H9 (cell line): ENCODE data around the gene IRF2BP1. TPM values are rescaled to one million over a fixed set of nuclear protein-coding genes. Genes with fewer than 3 reads are reported as not detected.

Experiments
- DNase-seq: peaks from one replicate; pipeline ENCODE4 v3.0.0-alpha.2; 2017
- H2AFZ ChIP-seq: one replicate; pipeline ENCODE4 v1.6.1; 2013; ENCODE audit warnings: mild to moderate bottlenecking, low read length, control low read depth, moderate library complexity
- H2AK5ac ChIP-seq: 2 replicates; pipeline ENCODE4 v1.6.1; 2013; ENCODE audit warnings: low read length, control low read depth, mixed read lengths; ENCODE audit not compliant: insufficient read length
- H2BK120ac ChIP-seq: one replicate; pipeline ENCODE4 v1.6.1; 2013; ENCODE audit warnings: low read depth, mild to moderate bottlenecking, low read length, control low read depth, inconsistent platforms; ENCODE audit not compliant: poor library complexity, severe bottlenecking
- H2BK12ac ChIP-seq: 2 replicates; pipeline ENCODE4 v1.6.1; 2013; ENCODE audit warnings: low read length, control low read depth, mixed read lengths, low read depth; ENCODE audit not compliant: insufficient read length
- H2BK15ac ChIP-seq: 2 replicates; pipeline ENCODE4 v1.6.1; 2013; ENCODE audit warnings: low read depth, low read length, control low read depth
- H2BK20ac ChIP-seq: one replicate; pipeline ENCODE4 v1.6.1; 2013; ENCODE audit warnings: low read depth, mild to moderate bottlenecking, low read length, control low read depth, inconsistent platforms; ENCODE audit not compliant: poor library complexity, severe bottlenecking
- H2BK5ac ChIP-seq: 2 replicates; pipeline ENCODE4 v1.6.1; 2013; ENCODE audit warnings: low read length, control low read depth, mixed read lengths; ENCODE audit not compliant: insufficient read length
- H3K14ac ChIP-seq: 2 replicates; pipeline ENCODE4 v1.6.1; 2013; ENCODE audit warnings: low read length, control low read depth; ENCODE audit not compliant: insufficient read depth
- H3K18ac ChIP-seq: 2 replicates; pipeline ENCODE4 v1.6.1; 2013; ENCODE audit warnings: low read depth, mild to moderate bottlenecking, mixed read lengths, low read length, control low read depth; ENCODE audit not compliant: insufficient read length
- H3K23ac ChIP-seq: 2 replicates; pipeline ENCODE4 v1.6.1; 2013; ENCODE audit warnings: low read length, control low read depth, mixed read lengths, low read depth; ENCODE audit not compliant: insufficient read length
- H3K23me2 ChIP-seq: 2 replicates; pipeline ENCODE4 v1.6.1; 2013; ENCODE audit warnings: low read depth, mild to moderate bottlenecking, mixed read lengths, low read length, control low read depth; ENCODE audit not compliant: insufficient read length, poor library complexity, severe bottlenecking
- H3K27ac ChIP-seq: 2 replicates; pipeline ENCODE4 v1.5.1; 2013; ENCODE audit warnings: low read length, control low read depth, mixed read lengths, low read depth; ENCODE audit not compliant: insufficient read length
- H3K27me3 ChIP-seq: 2 replicates; pipeline ENCODE4 v1.6.1; 2013; ENCODE audit warnings: low read length, control low read depth, inconsistent platforms; ENCODE audit not compliant: insufficient read depth
- H3K4ac ChIP-seq: 2 replicates; pipeline ENCODE4 v1.6.1; 2013; ENCODE audit warnings: low read depth, mild to moderate bottlenecking, control low read depth, inconsistent platforms, low read length, moderate library complexity
- H3K4me1 ChIP-seq: 2 replicates; pipeline ENCODE4 v1.6.1; 2013; ENCODE audit warnings: low read length, control low read depth, inconsistent platforms; ENCODE audit not compliant: insufficient read depth
- H3K4me2 ChIP-seq: 2 replicates; pipeline ENCODE4 v1.6.1; 2013; ENCODE audit warnings: low read length, control low read depth, mixed read lengths; ENCODE audit not compliant: insufficient read length, insufficient read depth
- H3K56ac ChIP-seq: 2 replicates; pipeline ENCODE4 v1.6.1; 2013; ENCODE audit warnings: low read depth, mild to moderate bottlenecking, mixed read lengths, low read length, control low read depth; ENCODE audit not compliant: insufficient read length
- H3K79me1 ChIP-seq: 2 replicates; pipeline ENCODE4 v1.6.1; 2013; ENCODE audit warnings: low read depth, mild to moderate bottlenecking, moderate library complexity, low read length, control low read depth, inconsistent platforms; ENCODE audit not compliant: insufficient read depth, poor library complexity, severe bottlenecking
- H3K79me2 ChIP-seq: 2 replicates; pipeline ENCODE4 v1.6.1; 2013; ENCODE audit warnings: low read length, control low read depth, inconsistent platforms; ENCODE audit not compliant: insufficient read depth
- H3K9ac ChIP-seq: 2 replicates; pipeline ENCODE4 v1.6.1; 2013; ENCODE audit warnings: low read length, control low read depth, mixed read lengths; ENCODE audit not compliant: insufficient read length; ENCODE audit errors: extremely low read depth
- H3K9me3 ChIP-seq: one replicate; pipeline ENCODE4 v1.6.1; 2013; ENCODE audit warnings: low read depth, low read length, inconsistent platforms; ENCODE audit not compliant: control insufficient read depth
- H3T11ph ChIP-seq: one replicate; pipeline ENCODE4 v1.6.1; 2013; ENCODE audit warnings: mild to moderate bottlenecking, low read length, control low read depth, inconsistent platforms
- H4K20me1 ChIP-seq: one replicate; pipeline ENCODE4 v1.6.1; 2013; ENCODE audit not compliant: control insufficient read depth, insufficient read length, insufficient read depth
- H4K5ac ChIP-seq: 2 replicates; pipeline ENCODE4 v1.6.1; 2013; ENCODE audit warnings: low read depth, mild to moderate bottlenecking, mixed read lengths, low read length, control low read depth; ENCODE audit not compliant: insufficient read length
- H4K8ac ChIP-seq: replicated peaks from 2 replicates; pipeline ENCODE4 v1.6.1; 2013; ENCODE audit warnings: low read length, control low read depth, mixed read lengths, low read depth; ENCODE audit not compliant: insufficient read length
- H4K91ac ChIP-seq: 2 replicates; pipeline ENCODE4 v1.6.1; 2013; ENCODE audit warnings: low read depth, mild to moderate bottlenecking, moderate library complexity, mixed read lengths, low read length, control low read depth; ENCODE audit not compliant: insufficient read length
- H3K27ac Mint-ChIP-seq, 3 experiments: 2 replicates in 2 of 3; 3 replicates in 1 of 3; pipeline ENCODE4 v1.8.0; 2020 to 2021; ENCODE audit warnings: mixed read lengths in 3 of 3, mild to moderate bottlenecking in 1 of 3, moderate library complexity in 1 of 3
- H3K27me3 Mint-ChIP-seq: 2 replicates; pipeline ENCODE4 v1.8.0; 2021; ENCODE audit warnings: low read depth, mild to moderate bottlenecking, moderate library complexity, mixed read lengths
- H3K36me3 Mint-ChIP-seq, 3 experiments: 2 replicates in 2 of 3; 3 replicates in 1 of 3; pipeline ENCODE4 v1.8.0; 2020 to 2021; ENCODE audit warnings: low read depth in 3 of 3, mixed read lengths in 3 of 3; ENCODE audit not compliant: insufficient read depth in 1 of 3
- H3K4me1 Mint-ChIP-seq, 2 experiments: 2 replicates each; pipeline ENCODE4 v1.8.0; 2020; ENCODE audit warnings: mixed read lengths in 2 of 2
- H3K4me3 Mint-ChIP-seq, 2 experiments: 2 replicates in 1 of 2; 3 replicates in 1 of 2; pipeline ENCODE4 v1.8.0; 2020 to 2021; ENCODE audit warnings: mild to moderate bottlenecking in 2 of 2, mixed read lengths in 2 of 2, moderate library complexity in 1 of 2
- H3K9me3 Mint-ChIP-seq, 2 experiments: 2 replicates in 1 of 2; 3 replicates in 1 of 2; pipeline ENCODE4 v1.8.0; 2020; ENCODE audit warnings: mild to moderate bottlenecking in 2 of 2, mixed read lengths in 2 of 2, moderate library complexity in 1 of 2
- WGBS: extraction: QIAGEN DNeasy Blood & Tissue Kit; methylation state at CpG from one replicate; pipeline ENCODE4 v1.1.7; 2013; ENCODE audit warnings: missing lambda C conversion rate, low lambda C conversion rate, mixed read lengths; ENCODE audit not compliant: insufficient read length; ENCODE audit errors: extremely low coverage; 5-methylcytosine and 5-hydroxymethylcytosine counted together
- total RNA-seq: library from RNA; stranded (reverse); gene quantifications from 2 replicates; pipeline ENCODE4 v1.2.1, GENCODE V29; 2021
- TF ChIP-seq, protein P1 (sequence below): fragments of 200-600 bp; sonication (generic); conservative IDR thresholded peaks from 3 replicates; pipeline ENCODE4 v1.8.0; 2021; ENCODE audit warnings: antibody characterized with exemption, mild to moderate bottlenecking

Gene IRF2BP1
- total RNA-seq, 1 experiment from 2014 or later = 28.2 TPM

DNA sequence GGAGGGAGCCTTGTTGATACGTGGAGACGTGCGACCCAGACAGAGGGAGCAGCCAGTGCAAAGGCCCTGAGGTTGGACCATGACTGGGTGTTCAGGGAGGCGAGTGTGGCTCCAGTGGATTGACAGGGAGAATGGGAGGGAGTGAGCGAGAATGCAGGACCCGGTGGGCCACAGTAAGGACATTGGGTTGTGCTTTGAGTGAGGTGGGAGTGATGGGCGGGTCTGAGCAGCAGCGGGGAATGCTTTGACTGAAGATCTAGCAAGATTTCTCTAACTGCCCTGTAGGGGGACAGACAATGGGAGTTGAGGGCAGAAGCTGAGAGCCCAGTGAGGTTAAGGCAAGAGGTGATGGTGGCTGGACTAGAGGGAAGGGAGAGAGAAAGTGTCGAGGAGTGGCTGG is 36.3 kb upstream of the IRF2BP1 start:
- TF ChIP-seq, protein P1, sequence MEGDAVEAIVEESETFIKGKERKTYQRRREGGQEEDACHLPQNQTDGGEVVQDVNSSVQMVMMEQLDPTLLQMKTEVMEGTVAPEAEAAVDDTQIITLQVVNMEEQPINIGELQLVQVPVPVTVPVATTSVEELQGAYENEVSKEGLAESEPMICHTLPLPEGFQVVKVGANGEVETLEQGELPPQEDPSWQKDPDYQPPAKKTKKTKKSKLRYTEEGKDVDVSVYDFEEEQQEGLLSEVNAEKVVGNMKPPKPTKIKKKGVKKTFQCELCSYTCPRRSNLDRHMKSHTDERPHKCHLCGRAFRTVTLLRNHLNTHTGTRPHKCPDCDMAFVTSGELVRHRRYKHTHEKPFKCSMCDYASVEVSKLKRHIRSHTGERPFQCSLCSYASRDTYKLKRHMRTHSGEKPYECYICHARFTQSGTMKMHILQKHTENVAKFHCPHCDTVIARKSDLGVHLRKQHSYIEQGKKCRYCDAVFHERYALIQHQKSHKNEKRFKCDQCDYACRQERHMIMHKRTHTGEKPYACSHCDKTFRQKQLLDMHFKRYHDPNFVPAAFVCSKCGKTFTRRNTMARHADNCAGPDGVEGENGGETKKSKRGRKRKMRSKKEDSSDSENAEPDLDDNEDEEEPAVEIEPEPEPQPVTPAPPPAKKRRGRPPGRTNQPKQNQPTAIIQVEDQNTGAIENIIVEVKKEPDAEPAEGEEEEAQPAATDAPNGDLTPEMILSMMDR = peak; percentile 68
- no peak overlapping the region for H2BK5ac ChIP-seq
- DNase-seq = peak; percentile 84
- H2AFZ ChIP-seq = no peak overlapping the region
- no peak overlapping the region for H4K91ac ChIP-seq
- WGBS = no CpG with 5 or more reads among the region's 9 CpGs
- no peak overlapping the region for H3K14ac ChIP-seq
- no peak overlapping the region for H2BK12ac ChIP-seq
- H2AK5ac ChIP-seq = no peak overlapping the region
- Mint-ChIP-seq H3K4me3 (no peak overlapping the region), H3K27ac (peak overlapping the region in 1 of 3 experiments; percentile 71; a peak in 3 of 7 replicates), H3K36me3 (no peaks in the 10 kb centered on the region), H3K4me1 (peaks cover 5 to 15% of the 10 kb centered on the region in 2 experiments; a peak in 3 of 4 replicates), H3K27me3 (peaks cover 16% of the 10 kb centered on the region), H3K9me3 (no peaks in the 10 kb centered on the region)
- no peak overlapping the region for H3T11ph ChIP-seq
- H3K23ac ChIP-seq = no peak overlapping the region
- no peak overlapping the region for H3K9ac ChIP-seq
- no peak overlapping the region for H3K56ac ChIP-seq
- H3K23me2 ChIP-seq = no peaks in the 10 kb centered on the region
- H2BK15ac ChIP-seq = no peak overlapping the region
- H3K9me3 ChIP-seq = no peaks in the 10 kb centered on the region
- no peaks in the 10 kb centered on the region for H4K20me1 ChIP-seq
- no peaks in the 10 kb centered on the region for H3K79me2 ChIP-seq
- H3K18ac ChIP-seq = no peak overlapping the region
- no peak overlapping the region for H4K5ac ChIP-seq
- H3K27ac ChIP-seq = no peak overlapping the region
- no peak overlapping the region for H3K4ac ChIP-seq
- H3K4me1 ChIP-seq = no peaks in the 10 kb centered on the region
- no peak overlapping the region for H2BK120ac ChIP-seq
- H3K4me2 ChIP-seq = no peak overlapping the region
- H4K8ac ChIP-seq = no peak overlapping the region
- H2BK20ac ChIP-seq = no peak overlapping the region
- H3K79me1 ChIP-seq = no peaks in the 10 kb centered on the region
- no peaks in the 10 kb centered on the region; the same call in 1 of the 2 replicates for H3K27me3 ChIP-seq
